GM18498 (cell line): ENCODE data around the gene DMPK.

Source experiments
- ATAC-seq: cut with Tn5 transposase; IDR thresholded peaks from one replicate; pipeline ENCODE4 v1.9.1; 2021; ENCODE audit warnings: mild to moderate bottlenecking, moderate library complexity; ENCODE audit not compliant: unreplicated experiment

The DMPK gene

GRCh38 chr19:45789035-45789786 lies 6.9 kb upstream of the DMPK start:
- ATAC-seq = no peak

- ATAC-seq = no peak
Measured at GRCh38 chr19:45786533-45786894, 4.2 kb upstream of the DMPK start.

GRCh38 chr19:45785781-45786532 lies 3.7 kb upstream of the DMPK start:
- ATAC-seq = no peak

- no peak for ATAC-seq
Measured at GRCh38 chr19:45785097-45785496, 2.8 kb upstream of the DMPK start.

GRCh38 chr19:45784096-45784495 lies 1.8 kb upstream of the DMPK start:
- ATAC-seq = no peak

- ATAC-seq = no peak
Measured at GRCh38 chr19:45782820-45783785, 813 bp upstream of the DMPK start.

GRCh38 chr19:45781214-45782161 lies 802 bp downstream of the DMPK start:
- ATAC-seq = no peak

GRCh38 chr19:45780448-45781213 lies 1.7 kb downstream of the DMPK start:
- ATAC-seq = no peak

- no peak for ATAC-seq
Measured at GRCh38 chr19:45780146-45780447, 2.2 kb downstream of the DMPK start.

- ATAC-seq = peak; percentile 79
Measured at GRCh38 chr19:45779231-45780145, 2.8 kb downstream of the DMPK start.

GRCh38 chr19:45778010-45778661 lies 4.2 kb downstream of the DMPK start:
- ATAC-seq = no peak

- no peak for ATAC-seq
Measured at GRCh38 chr19:45777395-45777961, 4.8 kb downstream of the DMPK start.

- no peak for ATAC-seq
Measured at GRCh38 chr19:45774765-45775164, 7.5 kb downstream of the DMPK start.

- no peak for ATAC-seq
Measured at GRCh38 chr19:45773384-45773783, 8.9 kb downstream of the DMPK start.

GRCh38 chr19:45772912-45773311 lies 9.4 kb downstream of the DMPK start:
- ATAC-seq = no peak

- no peak for ATAC-seq
Measured at GRCh38 chr19:45772130-45772840, 10.0 kb downstream of the DMPK start.

GRCh38 chr19:45771311-45771933 lies 10.9 kb downstream of the DMPK start:
- ATAC-seq = no peak
